ENCODE results near the gene CASKIN1.
"Not testable (repeated sequence)": the region's sequence is repeated elsewhere in the genome, so short reads cannot be mapped to it uniquely, and the experiment has no call there.

The CASKIN1 gene, protein sequence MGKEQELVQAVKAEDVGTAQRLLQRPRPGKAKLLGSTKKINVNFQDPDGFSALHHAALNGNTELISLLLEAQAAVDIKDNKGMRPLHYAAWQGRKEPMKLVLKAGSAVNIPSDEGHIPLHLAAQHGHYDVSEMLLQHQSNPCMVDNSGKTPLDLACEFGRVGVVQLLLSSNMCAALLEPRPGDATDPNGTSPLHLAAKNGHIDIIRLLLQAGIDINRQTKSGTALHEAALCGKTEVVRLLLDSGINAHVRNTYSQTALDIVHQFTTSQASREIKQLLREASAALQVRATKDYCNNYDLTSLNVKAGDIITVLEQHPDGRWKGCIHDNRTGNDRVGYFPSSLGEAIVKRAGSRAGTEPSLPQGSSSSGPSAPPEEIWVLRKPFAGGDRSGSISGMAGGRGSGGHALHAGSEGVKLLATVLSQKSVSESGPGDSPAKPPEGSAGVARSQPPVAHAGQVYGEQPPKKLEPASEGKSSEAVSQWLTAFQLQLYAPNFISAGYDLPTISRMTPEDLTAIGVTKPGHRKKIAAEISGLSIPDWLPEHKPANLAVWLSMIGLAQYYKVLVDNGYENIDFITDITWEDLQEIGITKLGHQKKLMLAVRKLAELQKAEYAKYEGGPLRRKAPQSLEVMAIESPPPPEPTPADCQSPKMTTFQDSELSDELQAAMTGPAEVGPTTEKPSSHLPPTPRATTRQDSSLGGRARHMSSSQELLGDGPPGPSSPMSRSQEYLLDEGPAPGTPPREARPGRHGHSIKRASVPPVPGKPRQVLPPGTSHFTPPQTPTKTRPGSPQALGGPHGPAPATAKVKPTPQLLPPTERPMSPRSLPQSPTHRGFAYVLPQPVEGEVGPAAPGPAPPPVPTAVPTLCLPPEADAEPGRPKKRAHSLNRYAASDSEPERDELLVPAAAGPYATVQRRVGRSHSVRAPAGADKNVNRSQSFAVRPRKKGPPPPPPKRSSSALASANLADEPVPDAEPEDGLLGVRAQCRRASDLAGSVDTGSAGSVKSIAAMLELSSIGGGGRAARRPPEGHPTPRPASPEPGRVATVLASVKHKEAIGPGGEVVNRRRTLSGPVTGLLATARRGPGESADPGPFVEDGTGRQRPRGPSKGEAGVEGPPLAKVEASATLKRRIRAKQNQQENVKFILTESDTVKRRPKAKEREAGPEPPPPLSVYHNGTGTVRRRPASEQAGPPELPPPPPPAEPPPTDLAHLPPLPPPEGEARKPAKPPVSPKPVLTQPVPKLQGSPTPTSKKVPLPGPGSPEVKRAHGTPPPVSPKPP (N-terminal part only)

DNA sequence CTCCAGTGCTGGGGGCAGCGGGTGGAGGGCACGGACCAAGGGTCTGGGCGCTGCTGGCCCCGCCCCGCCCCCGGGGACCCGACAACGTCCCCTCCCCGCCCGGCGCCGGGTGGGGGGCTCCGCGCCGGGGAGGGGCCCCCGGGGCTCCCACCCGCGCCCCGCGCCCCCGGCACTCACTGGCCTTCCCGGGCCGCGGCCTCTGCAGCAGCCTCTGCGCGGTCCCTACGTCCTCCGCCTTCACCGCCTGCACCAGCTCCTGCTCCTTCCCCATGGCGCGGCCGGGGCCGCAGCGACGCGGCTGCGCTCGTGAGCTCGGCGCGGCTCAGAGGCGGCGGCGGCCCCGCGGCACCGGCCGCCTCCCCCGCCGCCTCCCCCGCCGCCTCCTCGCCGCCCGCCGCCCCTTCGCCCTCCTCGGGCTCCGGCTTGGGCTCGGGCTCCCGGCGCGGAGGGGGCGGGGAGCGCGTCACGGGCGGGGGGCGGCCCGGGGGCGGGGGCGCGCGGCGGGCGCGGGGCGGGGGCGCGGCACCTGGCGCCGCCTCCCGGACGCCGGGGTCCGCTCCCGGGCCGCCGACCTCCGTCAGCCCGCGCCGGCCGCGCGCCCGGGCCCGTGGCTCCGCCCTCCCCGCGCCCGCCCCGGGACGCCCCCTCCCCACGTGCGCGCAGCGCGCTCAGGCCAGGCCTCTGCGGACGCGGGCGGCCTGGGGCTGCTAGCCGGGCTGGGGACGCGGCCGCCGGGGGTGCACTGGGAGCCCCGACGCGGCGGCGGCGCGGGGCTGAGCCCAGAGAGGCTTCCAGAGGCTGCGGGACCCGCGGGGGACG lies at the start of gene CASKIN1:
Gene CASKIN1 (minus strand): TSS at position 444 of the 819 bp plus-strand sequence. CDS start 173 bp downstream, at position 271.
- Histone ChIP-seq H3K9ac (ENCODE audit: low read depth, low read length) (no peak within 1 kb of the TSS), H3K27me3 (ENCODE audit: control insufficient read depth, insufficient read depth, low read length) (peaks cover 28% of the 10 kb centered on the region), H3K4me3 (ENCODE audit: low read depth, low read length) (peak within 1 kb of the TSS; percentile 49), H3K36me3 (ENCODE audit: control insufficient read depth, insufficient read depth, low read length) (no peaks in the 10 kb centered on the region), H3K4me1 (ENCODE audit: control insufficient read depth, insufficient read depth, low read length) (no peaks in the 10 kb centered on the region), H3K9me3 (ENCODE audit: control insufficient read depth, insufficient read depth, low read length) (no peaks in the 10 kb centered on the region)

DNA sequence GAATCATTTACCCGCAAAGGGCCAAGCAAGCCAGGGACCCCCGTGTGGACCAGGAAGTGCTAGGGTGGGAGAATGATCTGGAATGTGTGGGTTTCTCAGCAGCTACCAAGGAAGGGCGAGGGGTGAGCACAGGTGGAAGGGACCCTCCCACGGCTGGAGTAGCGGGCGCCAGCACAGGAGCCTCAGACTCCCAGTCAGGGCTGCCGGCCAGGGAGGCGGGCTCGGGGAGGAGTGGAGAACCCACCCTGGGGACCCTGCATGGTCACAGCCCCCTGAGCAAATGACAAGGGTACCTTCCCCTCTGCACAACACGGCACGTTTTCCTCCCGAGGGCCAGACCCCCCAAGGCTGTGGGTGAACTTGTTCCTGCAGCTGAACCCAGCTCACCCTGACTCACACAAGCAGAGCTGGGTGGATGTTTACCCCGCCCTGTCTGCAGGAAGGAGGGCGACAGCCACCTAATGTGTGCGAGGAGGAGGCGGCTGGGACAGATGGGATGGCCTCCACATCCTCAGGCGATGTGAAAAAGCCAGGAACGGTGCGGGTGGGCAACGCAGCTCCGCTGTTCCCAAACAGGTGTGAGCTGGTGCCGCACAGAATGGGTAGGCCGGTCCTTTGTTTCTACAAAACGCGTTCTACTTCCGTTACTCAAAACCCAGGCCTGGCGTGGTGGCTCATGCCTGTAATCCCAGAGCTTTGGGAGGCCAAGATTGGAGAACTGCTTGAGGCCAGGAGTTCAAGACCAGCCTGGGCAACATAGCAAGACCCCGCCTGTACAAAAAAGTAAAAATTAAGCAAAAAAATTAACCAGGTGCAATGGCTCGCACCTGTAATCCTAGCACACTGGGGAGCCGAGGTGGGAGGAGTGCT lies 48.8 kb upstream of the CASKIN1 start:
- H3K9ac ChIP-seq (ENCODE audit: low read depth, low read length), result no peak overlapping the region
- H3K36me3 ChIP-seq (ENCODE audit: control insufficient read depth, insufficient read depth, low read length), result peaks cover 41% of the 10 kb centered on the region
- H3K4me1 ChIP-seq (ENCODE audit: control insufficient read depth, insufficient read depth, low read length), result no peaks in the 10 kb centered on the region
- H3K9me3 ChIP-seq (ENCODE audit: control insufficient read depth, insufficient read depth, low read length), result no peaks in the 10 kb centered on the region
- H3K27me3 ChIP-seq (ENCODE audit: control insufficient read depth, insufficient read depth, low read length), result no peaks in the 10 kb centered on the region
- no peak overlapping the region for H3K4me3 ChIP-seq (ENCODE audit: low read depth, low read length)

DNA sequence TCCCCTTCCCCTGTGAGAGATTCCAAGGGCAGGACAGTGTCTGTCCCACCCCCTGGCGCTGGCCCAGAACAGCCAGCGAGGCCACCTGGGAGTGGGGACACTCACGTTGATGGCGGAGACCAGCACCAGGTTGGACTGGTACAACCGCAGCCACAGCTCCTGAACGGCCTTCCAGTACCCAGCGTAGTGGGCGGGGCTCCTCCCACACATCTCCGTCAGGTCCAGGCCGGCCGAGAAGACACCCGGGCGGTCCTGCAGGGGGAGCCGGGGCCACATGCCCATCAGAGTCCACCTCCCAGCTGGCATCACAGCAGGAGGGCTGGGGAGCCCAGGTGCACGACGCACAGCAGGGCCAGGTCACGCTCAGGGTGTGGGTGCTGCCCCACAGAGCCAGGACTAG lies 47.9 kb upstream of the CASKIN1 start:
- peaks cover 41% of the 10 kb centered on the region for H3K36me3 ChIP-seq (ENCODE audit: control insufficient read depth, insufficient read depth, low read length)
- no peaks in the 10 kb centered on the region for H3K27me3 ChIP-seq (ENCODE audit: control insufficient read depth, insufficient read depth, low read length)
- H3K9me3 ChIP-seq (ENCODE audit: control insufficient read depth, insufficient read depth, low read length), result no peaks in the 10 kb centered on the region
- H3K4me1 ChIP-seq (ENCODE audit: control insufficient read depth, insufficient read depth, low read length), result no peaks in the 10 kb centered on the region
- no peak overlapping the region for H3K9ac ChIP-seq (ENCODE audit: low read depth, low read length)
- H3K4me3 ChIP-seq (ENCODE audit: low read depth, low read length), result no peak overlapping the region

DNA sequence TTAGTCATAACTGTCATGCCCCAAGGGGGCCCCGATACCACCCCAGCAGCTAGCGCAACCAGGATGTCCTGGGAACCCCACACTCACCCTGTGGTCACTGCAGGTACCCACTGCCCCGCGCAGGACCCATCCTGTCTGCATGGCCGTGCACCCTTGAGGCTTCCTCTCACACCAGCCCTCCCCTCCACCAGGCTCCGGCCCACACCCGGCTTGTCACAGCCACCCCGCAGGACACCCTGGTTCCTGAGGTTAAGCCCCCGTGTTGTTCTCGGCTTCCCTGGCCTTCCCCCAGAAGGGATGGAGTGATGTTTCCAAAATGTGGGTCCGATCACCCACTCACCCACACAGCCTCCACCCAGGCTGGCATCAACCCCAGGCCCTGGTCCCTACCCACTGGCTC lies 47.4 kb upstream of the CASKIN1 start:
- no peak overlapping the region for H3K9ac ChIP-seq (ENCODE audit: low read depth, low read length)
- H3K27me3 ChIP-seq (ENCODE audit: control insufficient read depth, insufficient read depth, low read length), result no peaks in the 10 kb centered on the region
- H3K9me3 ChIP-seq (ENCODE audit: control insufficient read depth, insufficient read depth, low read length), result no peaks in the 10 kb centered on the region
- H3K4me1 ChIP-seq (ENCODE audit: control insufficient read depth, insufficient read depth, low read length), result no peaks in the 10 kb centered on the region
- peaks cover 38% of the 10 kb centered on the region for H3K36me3 ChIP-seq (ENCODE audit: control insufficient read depth, insufficient read depth, low read length)
- H3K4me3 ChIP-seq (ENCODE audit: low read depth, low read length), result no peak overlapping the region

DNA sequence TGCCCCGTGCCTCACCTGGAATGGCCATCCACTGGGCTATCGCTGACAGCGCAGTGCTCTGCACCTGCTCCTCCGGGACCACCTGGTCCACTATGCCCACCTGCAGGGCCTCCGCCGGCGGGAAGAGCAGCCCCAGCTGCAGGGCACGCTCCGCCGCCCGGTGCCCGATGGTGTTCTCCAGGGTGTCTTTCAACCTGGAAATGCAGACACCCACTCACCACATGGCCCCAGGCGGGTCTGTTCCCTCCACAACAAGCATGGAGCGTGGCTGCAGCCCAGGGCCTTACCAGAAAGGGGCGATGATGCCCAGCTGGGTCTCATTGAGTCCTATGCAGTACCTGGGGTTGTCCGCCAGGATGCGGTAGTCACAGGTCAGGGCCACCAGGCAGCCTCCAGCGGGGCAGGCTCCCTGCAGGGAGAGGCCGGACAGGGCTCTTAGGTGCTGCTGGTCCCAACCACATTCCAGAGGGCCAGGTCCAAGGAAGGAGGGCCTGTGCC lies 46.7 kb upstream of the CASKIN1 start:
- H3K9me3 ChIP-seq (ENCODE audit: control insufficient read depth, insufficient read depth, low read length), result no peaks in the 10 kb centered on the region
- H3K9ac ChIP-seq (ENCODE audit: low read depth, low read length), result no peak overlapping the region
- H3K4me1 ChIP-seq (ENCODE audit: control insufficient read depth, insufficient read depth, low read length), result no peaks in the 10 kb centered on the region
- H3K27me3 ChIP-seq (ENCODE audit: control insufficient read depth, insufficient read depth, low read length), result no peaks in the 10 kb centered on the region
- H3K36me3 ChIP-seq (ENCODE audit: control insufficient read depth, insufficient read depth, low read length), result peaks cover 38% of the 10 kb centered on the region
- H3K4me3 ChIP-seq (ENCODE audit: low read depth, low read length), result no peak overlapping the region

DNA sequence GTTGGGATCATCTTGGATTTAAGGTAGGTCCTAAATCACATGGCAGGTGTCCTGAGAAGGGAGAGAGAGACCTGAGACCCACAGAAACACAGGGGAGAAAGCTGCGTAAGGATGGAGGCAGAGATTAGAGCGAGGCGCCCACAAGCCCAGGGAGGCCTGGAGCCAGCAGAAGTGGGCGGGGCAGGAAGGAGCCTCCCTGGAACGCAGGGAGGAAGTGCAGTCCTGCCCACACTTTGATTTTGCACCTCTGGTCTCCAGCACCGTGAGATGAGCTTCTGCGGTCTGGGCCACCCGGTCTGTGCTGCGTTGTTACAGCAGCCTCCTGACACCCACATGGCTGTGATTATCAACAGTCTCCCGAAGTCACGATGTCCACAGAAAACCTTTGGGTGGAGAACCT lies 46.2 kb upstream of the CASKIN1 start:
- H3K27me3 ChIP-seq (ENCODE audit: control insufficient read depth, insufficient read depth, low read length), result peaks cover under 1% of the 10 kb centered on the region
- H3K4me3 ChIP-seq (ENCODE audit: low read depth, low read length), result no peak overlapping the region
- H3K9ac ChIP-seq (ENCODE audit: low read depth, low read length), result no peak overlapping the region
- H3K36me3 ChIP-seq (ENCODE audit: control insufficient read depth, insufficient read depth, low read length), result peaks cover 38% of the 10 kb centered on the region
- H3K4me1 ChIP-seq (ENCODE audit: control insufficient read depth, insufficient read depth, low read length), result no peaks in the 10 kb centered on the region
- no peaks in the 10 kb centered on the region for H3K9me3 ChIP-seq (ENCODE audit: control insufficient read depth, insufficient read depth, low read length)

DNA sequence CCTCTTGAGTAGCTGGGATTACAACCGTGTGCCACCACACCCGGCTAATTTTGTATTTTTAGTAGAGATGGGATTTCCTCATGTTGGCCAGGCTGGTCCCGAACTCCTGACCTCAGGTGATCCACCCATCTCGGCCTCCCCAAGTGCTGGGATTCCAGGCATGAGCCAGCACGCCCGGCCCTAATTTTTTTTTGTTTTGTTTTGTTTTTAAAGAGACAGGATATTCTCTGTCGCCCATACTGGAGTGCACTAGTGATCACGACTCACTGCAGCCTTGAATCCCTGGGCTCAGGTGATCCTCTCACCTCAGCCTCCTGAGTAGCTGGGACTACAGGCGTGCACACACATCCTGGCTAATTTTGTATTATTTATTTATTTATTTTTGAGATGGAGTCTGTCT lies 43.9 kb upstream of the CASKIN1 start:
- not testable (repeated sequence) for H3K4me1 ChIP-seq (ENCODE audit: control insufficient read depth, insufficient read depth, low read length); H3K27me3 ChIP-seq (ENCODE audit: control insufficient read depth, insufficient read depth, low read length); H3K9me3 ChIP-seq (ENCODE audit: control insufficient read depth, insufficient read depth, low read length); H3K9ac ChIP-seq (ENCODE audit: low read depth, low read length); H3K4me3 ChIP-seq (ENCODE audit: low read depth, low read length)
- peaks cover 34% of the 10 kb centered on the region for H3K36me3 ChIP-seq (ENCODE audit: control insufficient read depth, insufficient read depth, low read length)

DNA sequence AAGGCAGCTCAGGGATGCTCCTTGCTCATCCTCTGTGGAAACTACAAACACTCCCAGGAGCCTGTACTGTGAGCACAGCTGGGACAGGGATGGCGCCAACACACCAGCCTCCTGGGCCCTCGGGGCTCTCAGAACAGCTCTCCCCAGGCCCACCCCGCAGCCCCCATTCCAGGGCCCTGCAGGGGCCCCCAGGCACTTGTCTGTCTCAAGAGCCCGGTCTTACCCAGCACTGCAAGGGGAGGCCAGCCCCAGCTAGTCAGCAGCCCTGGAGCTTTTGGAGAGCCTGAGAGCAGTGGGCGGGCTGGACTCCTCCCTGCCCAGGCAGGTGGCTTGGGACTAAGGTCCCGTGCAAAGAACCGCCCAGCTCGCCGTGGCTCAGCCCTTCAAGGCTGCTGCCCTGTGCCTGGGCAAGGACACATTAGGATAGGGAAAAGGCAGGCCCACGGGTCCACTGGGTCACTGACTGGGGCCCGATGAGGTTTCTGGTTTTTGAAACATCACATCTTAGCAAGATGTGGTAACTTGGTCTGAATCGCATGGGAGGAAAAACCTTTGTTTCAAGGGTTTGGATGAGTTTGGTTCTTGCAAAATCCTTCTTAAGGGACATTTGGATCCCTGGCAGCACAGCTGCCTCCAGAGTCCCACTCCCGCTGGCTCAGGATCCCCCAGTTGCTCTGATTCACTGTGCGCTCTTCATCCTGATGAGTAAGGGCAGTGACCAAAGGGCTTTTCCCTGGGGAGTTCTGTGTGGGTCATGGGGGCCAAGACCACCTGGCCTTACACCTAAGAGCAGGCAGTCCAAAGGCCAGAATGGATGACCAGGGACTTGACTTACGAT lies 42.7 kb upstream of the CASKIN1 start:
- Histone ChIP-seq H3K9me3 (ENCODE audit: control insufficient read depth, insufficient read depth, low read length) (no peaks in the 10 kb centered on the region), H3K4me3 (ENCODE audit: low read depth, low read length) (no peak overlapping the region), H3K4me1 (ENCODE audit: control insufficient read depth, insufficient read depth, low read length) (no peaks in the 10 kb centered on the region), H3K36me3 (ENCODE audit: control insufficient read depth, insufficient read depth, low read length) (peaks cover 32% of the 10 kb centered on the region), H3K9ac (ENCODE audit: low read depth, low read length) (no peak overlapping the region), H3K27me3 (ENCODE audit: control insufficient read depth, insufficient read depth, low read length) (peaks cover 3% of the 10 kb centered on the region)

DNA sequence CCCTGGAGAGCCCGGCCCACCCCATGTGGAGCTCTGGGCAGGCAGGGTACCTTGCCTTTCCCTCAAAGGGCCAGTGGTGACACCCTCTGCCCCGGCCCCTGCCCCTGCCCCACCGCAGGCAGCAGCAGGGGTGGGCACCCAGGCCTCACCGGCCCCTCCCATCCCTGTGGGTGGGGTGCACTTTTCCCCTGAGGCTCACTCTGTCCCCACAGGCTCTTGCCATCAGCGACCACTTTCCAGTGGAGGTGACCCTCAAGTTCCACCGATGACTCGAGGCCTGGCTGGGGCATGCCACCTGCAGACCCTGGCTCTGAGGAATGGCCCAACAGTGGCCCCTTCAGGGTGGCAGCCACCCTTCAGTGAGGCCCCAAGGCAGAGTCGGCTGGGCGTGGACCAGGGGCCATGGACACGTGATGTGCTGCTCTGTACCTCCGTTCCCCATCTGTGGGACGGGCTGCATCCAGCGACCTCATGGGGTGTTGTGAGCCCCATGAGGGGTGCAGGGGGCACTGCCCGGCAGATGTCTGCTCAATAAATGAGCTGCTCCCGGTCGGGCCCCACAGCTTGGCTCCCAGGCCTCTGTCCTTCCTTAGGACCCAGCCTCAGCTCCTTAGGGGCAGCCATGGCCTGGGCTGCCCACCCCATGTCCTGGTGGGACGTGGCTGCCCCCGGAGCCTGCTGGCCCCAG lies 41.9 kb upstream of the CASKIN1 start:
- Histone ChIP-seq H3K36me3 (ENCODE audit: control insufficient read depth, insufficient read depth, low read length) (peaks cover 31% of the 10 kb centered on the region), H3K27me3 (ENCODE audit: control insufficient read depth, insufficient read depth, low read length) (peaks cover 3% of the 10 kb centered on the region), H3K9me3 (ENCODE audit: control insufficient read depth, insufficient read depth, low read length) (no peaks in the 10 kb centered on the region), H3K4me1 (ENCODE audit: control insufficient read depth, insufficient read depth, low read length) (no peaks in the 10 kb centered on the region), H3K9ac (ENCODE audit: low read depth, low read length) (no peak overlapping the region), H3K4me3 (ENCODE audit: low read depth, low read length) (peak overlapping the region; percentile 46)

All from iPS-15b (cell line).